GM18873 (cell line): ENCODE results near the gene RPAIN.

Experiments used
- ATAC-seq: cut with Tn5 transposase; IDR thresholded peaks from one replicate; pipeline ENCODE4 v1.9.1; 2021; ENCODE audit warnings: mild to moderate bottlenecking, moderate library complexity, moderate number of reproducible peaks; ENCODE audit not compliant: unreplicated experiment, low FRiP score

The RPAIN gene

GRCh38 chr17:5419959-5420653 is at the start of gene RPAIN:
TSS of gene RPAIN (plus strand) at chr17:5420182. CDS start at chr17:5420211, 29 bp downstream.
- peak; percentile 1 for ATAC-seq

GRCh38 chr17:5370411-5370810 is 49.6 kb upstream of the RPAIN start:
- no peak for ATAC-seq

GRCh38 chr17:5373112-5373511 is 46.9 kb upstream of the RPAIN start:
- no peak for ATAC-seq

GRCh38 chr17:5378566-5379207 is 41.3 kb upstream of the RPAIN start:
- no peak for ATAC-seq

GRCh38 chr17:5379351-5380107 is 40.5 kb upstream of the RPAIN start:
- ATAC-seq = no peak

- ATAC-seq = no peak
These were observed 39.4 kb upstream of the RPAIN start for GRCh38 chr17:5380491-5381135.

- ATAC-seq = no peak
These were observed 38.4 kb upstream of the RPAIN start for GRCh38 chr17:5381542-5381941.

GRCh38 chr17:5391678-5392077 is 28.3 kb upstream of the RPAIN start:
- ATAC-seq = no peak

- ATAC-seq = no peak
These were observed 23.4 kb upstream of the RPAIN start for GRCh38 chr17:5396612-5397011.

- ATAC-seq = no peak
These were observed 20.2 kb upstream of the RPAIN start for GRCh38 chr17:5399767-5400166.

GRCh38 chr17:5405400-5405799 is 14.6 kb upstream of the RPAIN start:
- ATAC-seq = no peak

GRCh38 chr17:5408186-5408585 is 11.8 kb upstream of the RPAIN start:
- no peak for ATAC-seq

- ATAC-seq = no peak
These were observed 9.2 kb upstream of the RPAIN start for GRCh38 chr17:5410594-5411272.

GRCh38 chr17:5413682-5414081 is 6.3 kb upstream of the RPAIN start:
- no peak for ATAC-seq

- no peak for ATAC-seq
These were observed 3.1 kb upstream of the RPAIN start for GRCh38 chr17:5416901-5417300.

GRCh38 chr17:5418858-5419355 is 1.1 kb upstream of the RPAIN start:
- peak; percentile 28 for ATAC-seq

GRCh38 chr17:5419356-5419958 is 525 bp upstream of the RPAIN start, which contains the start of gene NUP88:
TSS of gene NUP88 (minus strand) at chr17:5419662. CDS start at chr17:5419650, 12 bp downstream.
- ATAC-seq = peak; percentile 74

- ATAC-seq = no peak
These were observed 2.5 kb downstream of the RPAIN start for GRCh38 chr17:5422505-5422904.

- no peak for ATAC-seq
These were observed 4.9 kb downstream of the RPAIN start for GRCh38 chr17:5424909-5425308.

- ATAC-seq = no peak
These were observed 5.8 kb downstream of the RPAIN start for GRCh38 chr17:5425826-5426225.
